Erythroblast (primary cell): Measurements from ENCODE around the gene RPL9.

ENCODE experiments used
- GATA1 ChIP-seq: IDR thresholded peaks from 2 replicates; pipeline ENCODE4 v1.6.1; 2011; ENCODE audit warnings: low read depth, mild to moderate bottlenecking, control low read depth, low read length, moderate library complexity
- POLR2A ChIP-seq: IDR thresholded peaks from 2 replicates; pipeline ENCODE4 v1.6.1; 2011; ENCODE audit warnings: mild to moderate bottlenecking, low read length

- TF ChIP-seq POLR2A = no peak
- no peak for TF ChIP-seq GATA1
Measured at GRCh38 chr4:39451423-39452023, 7.2 kb downstream of the RPL9 start.
